Upper lobe of right lung (tissue), 1 donor: ENCODE results near the gene GREB1L. TPM values are rescaled to one million over a fixed set of nuclear protein-coding genes. Genes with fewer than 3 reads are reported as not detected.
A peak's percentile ranks its signal among the peaks of the same experiment; 100 is the strongest.

Experiments
- ATAC-seq: fragments of 200-7000 bp; cut with Tn5 transposase; one replicate; pipeline ENCODE4 v1.9.1; 2020; ENCODE audit warnings: mild to moderate bottlenecking, moderate library complexity
- DNase-seq: peaks from one replicate; pipeline ENCODE4 v3.0.0-alpha.2; 2020
- H3K27ac ChIP-seq: fragments of 200-600 bp; one replicate; pipeline ENCODE4 v1.8.0; 2022
- H3K27me3 ChIP-seq: fragments of 200-600 bp; one replicate; pipeline ENCODE4 v1.8.0; 2022; ENCODE audit warnings: mild to moderate bottlenecking
- H3K36me3 ChIP-seq: fragments of 200-600 bp; one replicate; pipeline ENCODE4 v1.8.0; 2022
- H3K4me1 ChIP-seq: fragments of 200-600 bp; one replicate; pipeline ENCODE4 v1.8.0; 2022
- H3K4me3 ChIP-seq: fragments of 200-600 bp; one replicate; pipeline ENCODE4 v1.8.0; 2022; ENCODE audit warnings: mild to moderate bottlenecking
- H3K9me3 ChIP-seq: fragments of 200-600 bp; one replicate; pipeline ENCODE4 v1.8.0; 2022
- intact Hi-C: fragments of 100-400 bp; cut with DNase I; formaldehyde crosslinking; loops from one replicate; pipeline ENCODE4 v1.11.0; 2022
- total RNA-seq: library from RNA; stranded (reverse); fragmentation: NEBNext Ultra II Directional; extraction: Animal tissue kit (Norgen Biotek cat#: 25700); gene quantifications from one replicate; pipeline ENCODE4 v1.2.1, GENCODE V29; 2021
- TF ChIP-seq, protein P1 (sequence below): fragments of 200-600 bp; IDR thresholded peaks from one replicate; pipeline ENCODE4 v1.8.0; 2022; ENCODE audit warnings: antibody characterized with exemption
- donor health status: DM: no; HTN: yes; CAD: no; lungs with severe emphysema.

The GREB1L gene
- total RNA-seq, 1 donor from 2014 or later: 1.2 TPM

GRCh38 chr18:21406116-21406515 is 164.1 kb downstream of the GREB1L start:
- Histone ChIP-seq H3K4me3 (no peak overlapping the region), H3K27ac (no peak overlapping the region), H3K27me3 (no peaks in the 10 kb centered on the region), H3K4me1 (no peaks in the 10 kb centered on the region), H3K36me3 (no peaks in the 10 kb centered on the region), H3K9me3 (no peaks in the 10 kb centered on the region)
- DNase-seq: no peak
- no peak for ATAC-seq
- intact Hi-C loops: no loop called here
- TF ChIP-seq, protein P1, sequence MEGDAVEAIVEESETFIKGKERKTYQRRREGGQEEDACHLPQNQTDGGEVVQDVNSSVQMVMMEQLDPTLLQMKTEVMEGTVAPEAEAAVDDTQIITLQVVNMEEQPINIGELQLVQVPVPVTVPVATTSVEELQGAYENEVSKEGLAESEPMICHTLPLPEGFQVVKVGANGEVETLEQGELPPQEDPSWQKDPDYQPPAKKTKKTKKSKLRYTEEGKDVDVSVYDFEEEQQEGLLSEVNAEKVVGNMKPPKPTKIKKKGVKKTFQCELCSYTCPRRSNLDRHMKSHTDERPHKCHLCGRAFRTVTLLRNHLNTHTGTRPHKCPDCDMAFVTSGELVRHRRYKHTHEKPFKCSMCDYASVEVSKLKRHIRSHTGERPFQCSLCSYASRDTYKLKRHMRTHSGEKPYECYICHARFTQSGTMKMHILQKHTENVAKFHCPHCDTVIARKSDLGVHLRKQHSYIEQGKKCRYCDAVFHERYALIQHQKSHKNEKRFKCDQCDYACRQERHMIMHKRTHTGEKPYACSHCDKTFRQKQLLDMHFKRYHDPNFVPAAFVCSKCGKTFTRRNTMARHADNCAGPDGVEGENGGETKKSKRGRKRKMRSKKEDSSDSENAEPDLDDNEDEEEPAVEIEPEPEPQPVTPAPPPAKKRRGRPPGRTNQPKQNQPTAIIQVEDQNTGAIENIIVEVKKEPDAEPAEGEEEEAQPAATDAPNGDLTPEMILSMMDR: no peak

DNA sequence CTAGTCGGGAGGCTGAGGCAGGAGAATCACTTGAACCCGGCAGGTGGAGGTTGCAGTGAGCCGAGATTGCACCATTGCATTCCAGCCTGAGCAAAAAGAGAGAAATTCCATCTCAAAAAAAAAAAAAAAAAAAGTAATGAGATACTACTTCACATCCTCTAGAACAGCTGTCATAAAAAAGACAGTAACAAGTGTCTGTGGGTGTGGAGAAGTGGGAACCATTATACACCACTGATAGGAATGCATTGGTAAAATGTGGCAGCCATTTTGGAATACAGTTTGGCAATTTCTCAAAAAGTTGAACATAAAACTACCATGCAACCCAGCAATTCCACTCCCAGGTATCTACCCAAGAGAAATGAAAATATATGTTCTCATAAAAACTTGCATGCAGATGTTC is 166.6 kb downstream of the GREB1L start:
- Histone ChIP-seq H3K36me3 (no peaks in the 10 kb centered on the region), H3K9me3 (no peaks in the 10 kb centered on the region), H3K4me3 (no peak overlapping the region), H3K4me1 (no peaks in the 10 kb centered on the region), H3K27me3 (no peaks in the 10 kb centered on the region), H3K27ac (no peak overlapping the region)
- no peak for ATAC-seq
- DNase-seq: no peak
- TF ChIP-seq, protein P1: no peak
- intact Hi-C loops: no loop called here

DNA sequence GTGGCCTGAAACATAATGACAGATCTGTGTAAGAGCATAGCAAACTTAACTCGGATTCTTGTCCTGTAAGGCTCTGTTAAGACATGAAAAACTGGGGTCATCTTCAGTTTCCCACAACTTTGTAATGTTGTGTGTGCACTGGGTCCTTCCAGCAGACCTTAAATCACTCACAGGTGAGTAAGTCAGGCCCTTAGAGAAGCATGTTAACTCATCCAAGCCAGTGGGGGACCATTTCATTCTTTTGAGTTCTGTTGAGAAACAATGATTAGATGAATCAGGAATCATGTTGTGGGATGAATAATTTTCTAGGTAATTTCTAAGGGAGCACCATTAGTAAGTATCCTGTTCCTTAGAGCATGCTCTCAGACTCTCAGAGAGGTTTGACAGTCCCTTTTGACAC is 191.4 kb downstream of the GREB1L start:
- DNase-seq: no peak
- Histone ChIP-seq H3K4me3 (no peak overlapping the region), H3K27me3 (no peaks in the 10 kb centered on the region), H3K9me3 (no peaks in the 10 kb centered on the region), H3K36me3 (no peaks in the 10 kb centered on the region), H3K27ac (no peak overlapping the region), H3K4me1 (no peaks in the 10 kb centered on the region)
- no peak for ATAC-seq
- TF ChIP-seq, protein P1: no peak
- intact Hi-C loops: no loop called here

- intact Hi-C loops: no loop called here
- H3K9me3 ChIP-seq: no peaks in the 10 kb centered on the region
- H3K36me3 ChIP-seq: no peaks in the 10 kb centered on the region
- TF ChIP-seq, protein P1: no peak
- no peaks in the 10 kb centered on the region for H3K27me3 ChIP-seq
- H3K4me1 ChIP-seq: no peaks in the 10 kb centered on the region
- DNase-seq (no peak), ATAC-seq (peak; percentile 85)
- no peak overlapping the region for H3K4me3 ChIP-seq
- H3K27ac ChIP-seq: no peak overlapping the region
Measured at GRCh38 chr18:21439431-21439846, 197.4 kb downstream of the GREB1L start.

DNA sequence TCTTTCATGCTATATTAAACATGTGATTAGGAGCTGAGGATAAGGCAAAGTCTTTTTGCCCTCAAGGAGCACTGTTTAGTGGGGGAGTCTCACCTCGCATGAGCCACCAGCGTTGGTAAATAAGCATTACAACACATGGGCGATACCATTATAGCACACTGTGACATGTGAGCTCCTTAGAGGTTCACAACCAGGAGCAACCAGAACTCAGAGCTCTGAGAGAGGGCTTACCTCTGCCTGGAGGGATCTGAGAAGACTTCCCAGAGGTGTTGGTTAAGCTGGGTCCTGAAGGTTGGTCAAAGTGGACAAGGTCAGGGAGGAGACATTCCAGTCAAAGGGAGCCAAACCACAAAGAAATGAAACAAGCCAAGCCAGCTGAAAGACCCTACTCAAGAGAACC is 199.6 kb downstream of the GREB1L start:
- no peak for ATAC-seq
- no peak overlapping the region for H3K27ac ChIP-seq
- H3K9me3 ChIP-seq: no peaks in the 10 kb centered on the region
- H3K27me3 ChIP-seq: no peaks in the 10 kb centered on the region
- no peak for DNase-seq
- TF ChIP-seq, protein P1: no peak
- intact Hi-C loops: loop anchor here (5.0 kb wide), 1 partner anchor 244 kb away; no protein-coding TSS in a partner anchor
- no peak overlapping the region for H3K4me3 ChIP-seq
- H3K4me1 ChIP-seq: no peaks in the 10 kb centered on the region
- no peaks in the 10 kb centered on the region for H3K36me3 ChIP-seq
